OCI-LY7 (cell line): ENCODE data around the gene NCKIPSD. TPM values are rescaled to one million over a fixed set of nuclear protein-coding genes. Genes with fewer than 3 reads are reported as not detected.

ENCODE experiments used
- BruUV-seq: library from RNA; stranded (reverse); fragments of 400-500 nt; replicated peaks from 2 replicates; lab custom pipeline; 2021; lab: Mats Ljungman, UMichigan
- CTCF ChIA-PET: fragments of 300-600 bp; sonication (Branson Sonifier 250); formaldehyde crosslinking; loops from one replicate; lab custom pipeline; 2022; ENCODE audit warnings: antibody characterized with exemption; ENCODE audit not compliant: unreplicated experiment; lab: Charles Lee
- POLR2A ChIA-PET: fragments of 300-600 bp; sonication (Branson Sonifier 250); formaldehyde crosslinking; loops from one replicate; lab custom pipeline; 2022; ENCODE audit warnings: antibody characterized with exemption; lab: Charles Lee
- DNase-seq: peaks from one replicate; pipeline ENCODE4 v3.0.0-alpha.2; 2015; ENCODE audit warnings: low spot score
- H2AFZ ChIP-seq: fragments of 200-600 bp; sonication (generic), shearing (Covaris generic); 2 replicates; pipeline ENCODE4 v1.6.1; 2014; ENCODE audit warnings: mild to moderate bottlenecking, antibody characterized with exemption, low read length, moderate library complexity
- H3K27ac ChIP-seq: fragments of 200-600 bp; sonication (generic); 2 replicates; pipeline ENCODE4 v1.5.1; 2014; ENCODE audit warnings: mixed run types, low read depth, mild to moderate bottlenecking, moderate library complexity, low read length, inconsistent platforms; ENCODE audit not compliant: poor library complexity, severe bottlenecking
- H3K36me3 ChIP-seq: fragments of 200-600 bp; sonication (generic); 2 replicates; pipeline ENCODE4 v1.6.1; 2014; ENCODE audit warnings: mild to moderate bottlenecking, antibody characterized with exemption, low read length, moderate library complexity, mixed read lengths; ENCODE audit not compliant: insufficient read depth
- H3K4me1 ChIP-seq: fragments of 200-600 bp; sonication (generic); 2 replicates; pipeline ENCODE4 v1.5.1; 2014; ENCODE audit warnings: mild to moderate bottlenecking, low read length; ENCODE audit not compliant: insufficient read depth, poor library complexity, severe bottlenecking
- H3K4me2 ChIP-seq: fragments of 200-600 bp; sonication (generic); 2 replicates; pipeline ENCODE4 v1.6.1; 2014; ENCODE audit warnings: mild to moderate bottlenecking, low read length
- H3K4me3 ChIP-seq: fragments of 200-600 bp; sonication (generic); 2 replicates; pipeline ENCODE4 v1.5.1; 2014; ENCODE audit warnings: mild to moderate bottlenecking, low read depth, low read length; ENCODE audit not compliant: poor library complexity, severe bottlenecking
- H3K79me2 ChIP-seq: fragments of 200-600 bp; sonication (generic); 2 replicates; pipeline ENCODE4 v1.6.1; 2016; ENCODE audit warnings: low read depth, mild to moderate bottlenecking, low read length, moderate library complexity, mixed read lengths; ENCODE audit not compliant: insufficient read depth
- H3K9me2 ChIP-seq: fragments of 200-600 bp; sonication (generic); 2 replicates; pipeline ENCODE4 v1.6.1; 2016; ENCODE audit warnings: mild to moderate bottlenecking, low read length, mixed read lengths; ENCODE audit not compliant: insufficient read depth
- H3K9me3 ChIP-seq: fragments of 200-600 bp; sonication (generic); 2 replicates; pipeline ENCODE4 v1.6.1; 2014; ENCODE audit warnings: mild to moderate bottlenecking, mixed run types, low read length, mixed read lengths
- H4K20me1 ChIP-seq: fragments of 200-600 bp; sonication (generic); 2 replicates; pipeline ENCODE4 v1.6.1; 2014; ENCODE audit warnings: mild to moderate bottlenecking, antibody characterized with exemption, low read length, moderate library complexity, mixed read lengths; ENCODE audit not compliant: insufficient read depth
- EZH2phosphoT487 ChIP-seq: fragments of 200-600 bp; sonication (generic); IDR thresholded peaks from 2 replicates; pipeline ENCODE4 v1.6.1; 2018; ENCODE audit warnings: low read depth, borderline replicate concordance, mild to moderate bottlenecking, mixed run types, antibody characterized with exemption, low read length, moderate library complexity, mixed read lengths
- intact Hi-C: fragments of 100-400 bp; cut with micrococcal nuclease; formaldehyde crosslinking; loops from one replicate; pipeline ENCODE4 v1.10.0; 2022; ENCODE audit not compliant: unreplicated experiment
- total RNA-seq, 2 experiments: library from RNA; depleted of rRNA in 1 of 2; stranded (reverse); fragments of >200 nt in 1 of 2; shearing (Covaris generic) in 1 of 2; gene quantifications; 2 replicates each; pipeline ENCODE4 v1.2.3, GENCODE V29; 2014 to 2022
- TF ChIP-seq, protein P1 (sequence below): fragments of 200-600 bp; sonication (generic); conservative IDR thresholded peaks from 2 replicates; pipeline ENCODE4 v1.5.1; 2014; ENCODE audit warnings: mild to moderate bottlenecking, antibody characterized with exemption, low read length, moderate library complexity, mixed read lengths

NCKIPSD gene
- total RNA-seq, 2 experiments from 2014 or later = 34.8 to 39.9 TPM

DNA sequence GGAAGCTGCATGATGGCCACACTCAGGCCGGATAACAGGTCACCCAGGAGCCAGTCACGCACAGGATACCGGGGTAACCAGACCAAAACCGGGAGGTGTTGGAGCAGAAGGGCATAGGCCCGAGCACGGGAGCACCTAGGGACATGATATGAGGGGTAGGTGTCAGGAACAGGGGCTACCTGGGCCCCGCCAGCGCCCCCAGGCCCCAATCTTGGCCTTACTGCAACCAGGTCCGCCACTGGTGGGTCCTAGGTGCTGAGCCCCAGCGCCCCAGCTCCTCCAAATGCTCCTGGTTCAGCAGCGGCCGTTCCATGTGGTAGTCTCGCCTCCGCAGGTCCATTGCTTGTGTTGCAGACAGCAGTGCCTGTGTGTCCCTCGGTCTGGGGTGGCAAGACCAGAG is 52.5 kb downstream of the NCKIPSD start:
- no peaks in the 10 kb centered on the region for H3K9me2 ChIP-seq
- BruUV-seq = no TSS peak
- intact Hi-C loops = loop anchor here (10.0 kb wide), 2 partner anchors 188 to 228 kb away; partner anchors contain the start of genes ATRIP, CCDC51 and TMA7
- H2AFZ ChIP-seq = no peak overlapping the region
- H3K79me2 ChIP-seq = no peaks in the 10 kb centered on the region
- no peak overlapping the region for H3K27ac ChIP-seq
- no peak overlapping the region for H3K4me2 ChIP-seq
- DNase-seq = no peak
- H3K4me1 ChIP-seq = peaks cover 27% of the 10 kb centered on the region
- no peaks in the 10 kb centered on the region; the same call in 1 of the 2 replicates for H4K20me1 ChIP-seq
- H3K36me3 ChIP-seq = no peaks in the 10 kb centered on the region; the same call in 1 of the 2 replicates
- no peaks in the 10 kb centered on the region for H3K9me3 ChIP-seq
- ChIA-PET POLR2A (interaction anchor here (1.2 kb wide), 1 partner anchor 25 kb away, joined by 3 read pairs; no protein-coding TSS in a partner anchor), CTCF (interaction anchor here (0.8 kb wide), 1 partner anchor 194 kb away, joined by 3 read pairs; no protein-coding TSS in a partner anchor)
- no peak for TF ChIP-seq EZH2phosphoT487
- TF ChIP-seq, protein P1, sequence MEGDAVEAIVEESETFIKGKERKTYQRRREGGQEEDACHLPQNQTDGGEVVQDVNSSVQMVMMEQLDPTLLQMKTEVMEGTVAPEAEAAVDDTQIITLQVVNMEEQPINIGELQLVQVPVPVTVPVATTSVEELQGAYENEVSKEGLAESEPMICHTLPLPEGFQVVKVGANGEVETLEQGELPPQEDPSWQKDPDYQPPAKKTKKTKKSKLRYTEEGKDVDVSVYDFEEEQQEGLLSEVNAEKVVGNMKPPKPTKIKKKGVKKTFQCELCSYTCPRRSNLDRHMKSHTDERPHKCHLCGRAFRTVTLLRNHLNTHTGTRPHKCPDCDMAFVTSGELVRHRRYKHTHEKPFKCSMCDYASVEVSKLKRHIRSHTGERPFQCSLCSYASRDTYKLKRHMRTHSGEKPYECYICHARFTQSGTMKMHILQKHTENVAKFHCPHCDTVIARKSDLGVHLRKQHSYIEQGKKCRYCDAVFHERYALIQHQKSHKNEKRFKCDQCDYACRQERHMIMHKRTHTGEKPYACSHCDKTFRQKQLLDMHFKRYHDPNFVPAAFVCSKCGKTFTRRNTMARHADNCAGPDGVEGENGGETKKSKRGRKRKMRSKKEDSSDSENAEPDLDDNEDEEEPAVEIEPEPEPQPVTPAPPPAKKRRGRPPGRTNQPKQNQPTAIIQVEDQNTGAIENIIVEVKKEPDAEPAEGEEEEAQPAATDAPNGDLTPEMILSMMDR = no peak
- H3K4me3 ChIP-seq = no peak overlapping the region

DNA sequence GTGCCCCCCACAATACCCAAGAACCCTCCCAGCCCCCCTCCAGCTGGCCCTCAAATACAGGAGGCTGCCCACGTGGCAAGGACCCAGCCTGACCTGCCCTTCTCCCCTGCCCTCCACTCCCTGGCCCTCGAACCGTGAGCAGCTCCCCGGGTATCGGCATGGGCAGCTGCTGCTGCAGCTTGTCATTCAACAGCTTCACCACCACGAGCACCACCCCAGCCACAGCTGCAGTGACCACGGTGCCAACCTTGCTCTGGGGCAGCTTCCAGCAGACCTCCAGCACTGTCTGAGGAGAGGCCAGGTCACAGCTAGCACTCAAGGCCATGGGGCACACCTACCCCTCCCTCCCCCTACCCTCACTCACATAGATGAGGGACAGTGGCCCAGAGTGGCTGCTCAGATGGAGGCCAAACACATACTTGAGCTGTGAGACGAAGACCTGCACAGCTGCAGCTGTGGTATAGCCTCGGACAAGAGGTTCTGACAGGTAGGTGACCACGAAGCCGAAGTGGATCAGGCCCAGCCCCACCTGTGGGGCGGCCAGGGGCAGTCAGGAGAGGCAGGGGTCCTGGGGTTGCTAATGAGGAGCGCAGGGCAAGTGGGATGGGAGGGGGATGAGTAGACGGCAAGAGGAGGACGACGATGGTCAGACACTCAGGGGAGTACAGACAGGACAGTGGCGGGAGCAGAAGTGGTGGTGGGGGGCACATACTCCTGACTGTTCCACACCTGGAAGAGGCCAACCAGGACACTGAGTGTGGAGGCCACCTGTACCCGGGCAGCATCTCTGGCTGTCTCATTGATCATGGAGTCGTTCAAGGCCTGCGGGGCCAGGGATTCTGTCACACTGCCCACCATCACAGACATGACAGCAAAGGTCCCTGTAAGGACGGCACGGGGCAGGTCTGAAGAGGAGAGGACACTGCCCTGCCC is 53.9 kb downstream of the NCKIPSD start:
- Histone ChIP-seq H3K36me3 (no peaks in the 10 kb centered on the region; the same call in 1 of the 2 replicates), H3K9me2 (no peaks in the 10 kb centered on the region), H3K9me3 (no peaks in the 10 kb centered on the region), H4K20me1 (no peaks in the 10 kb centered on the region; the same call in 1 of the 2 replicates), H3K4me1 (peaks cover 20% of the 10 kb centered on the region), H3K79me2 (no peaks in the 10 kb centered on the region), H3K4me3 (no peak overlapping the region), H3K4me2 (no peak overlapping the region), H2AFZ (no peak overlapping the region), H3K27ac (no peak overlapping the region)
- POLR2A ChIA-PET = interaction anchor here (1.2 kb wide), 1 partner anchor 26 kb away, joined by 3 read pairs; no protein-coding TSS in a partner anchor
- no TSS peak for BruUV-seq
- intact Hi-C loops = loop anchor here (10.0 kb wide), 2 partner anchors 187 to 227 kb away; partner anchors contain the start of genes ATRIP, CCDC51 and TMA7
- CTCF ChIA-PET = no interaction called here
- DNase-seq = no peak
- TF ChIP-seq EZH2phosphoT487 = no peak
- TF ChIP-seq, protein P1 = no peak
